GM19397 (cell line): ENCODE data around the gene ATRAID.

Source experiments
- ATAC-seq: cut with Tn5 transposase; IDR thresholded peaks from one replicate; pipeline ENCODE4 v1.9.1; 2021; ENCODE audit warnings: mild to moderate bottlenecking, moderate library complexity; ENCODE audit not compliant: unreplicated experiment

ATRAID gene

DNA sequence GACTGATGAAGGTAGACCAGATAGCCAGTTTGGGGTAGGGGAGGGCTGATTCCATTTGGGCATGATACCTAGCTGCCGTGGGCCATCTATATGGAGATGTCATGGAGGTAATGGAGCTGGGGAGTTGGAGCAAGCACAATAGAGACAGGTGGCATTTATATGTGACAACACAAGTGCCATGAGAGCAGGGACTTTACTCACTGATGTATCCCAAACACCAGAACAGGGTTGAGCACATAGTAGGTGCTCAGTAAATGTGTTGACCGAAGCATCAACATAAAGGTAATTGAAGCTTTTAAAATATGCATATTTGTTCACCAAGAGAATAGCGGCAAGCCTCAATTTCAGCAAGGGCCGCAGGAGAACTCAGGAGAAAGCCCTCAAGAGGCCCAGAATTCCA lies 36.1 kb downstream of the ATRAID start:
- ATAC-seq: no peak

DNA sequence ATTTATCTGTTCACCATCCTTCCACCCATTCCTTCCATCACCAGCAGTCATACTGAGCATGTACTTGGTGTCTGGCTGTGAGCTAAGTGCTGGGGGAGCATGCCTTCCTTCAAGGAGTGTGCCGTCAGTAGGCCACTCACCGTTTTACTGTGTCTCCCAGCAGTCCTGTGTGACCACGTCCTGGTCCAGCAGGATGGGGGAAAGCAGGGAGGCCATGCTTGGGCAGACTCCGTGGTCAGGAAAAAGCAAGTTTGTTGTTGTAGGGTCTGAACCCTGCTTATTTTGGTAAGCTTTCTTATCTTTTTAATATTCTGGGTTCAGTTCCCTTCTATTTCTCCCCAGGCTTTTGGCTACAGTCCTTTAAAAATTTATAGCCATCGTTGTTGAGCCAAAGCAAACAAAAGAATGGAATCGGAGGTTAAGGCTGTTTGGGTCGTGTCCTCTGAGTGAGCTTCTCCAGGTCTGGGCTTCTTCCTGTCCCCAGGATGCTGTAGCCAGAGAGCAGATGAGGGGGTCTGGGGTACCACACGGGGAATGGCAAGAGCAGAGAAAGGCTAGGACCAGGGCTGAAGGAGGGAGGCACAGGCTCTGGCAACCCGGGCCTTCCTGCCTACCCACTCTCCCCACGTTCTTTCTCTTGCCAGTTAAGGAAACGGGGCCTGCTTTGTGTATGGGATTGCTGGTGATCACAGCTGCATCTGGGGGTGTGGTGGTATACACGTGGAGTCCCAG lies 37.5 kb downstream of the ATRAID start:
- no peak for ATAC-seq

DNA sequence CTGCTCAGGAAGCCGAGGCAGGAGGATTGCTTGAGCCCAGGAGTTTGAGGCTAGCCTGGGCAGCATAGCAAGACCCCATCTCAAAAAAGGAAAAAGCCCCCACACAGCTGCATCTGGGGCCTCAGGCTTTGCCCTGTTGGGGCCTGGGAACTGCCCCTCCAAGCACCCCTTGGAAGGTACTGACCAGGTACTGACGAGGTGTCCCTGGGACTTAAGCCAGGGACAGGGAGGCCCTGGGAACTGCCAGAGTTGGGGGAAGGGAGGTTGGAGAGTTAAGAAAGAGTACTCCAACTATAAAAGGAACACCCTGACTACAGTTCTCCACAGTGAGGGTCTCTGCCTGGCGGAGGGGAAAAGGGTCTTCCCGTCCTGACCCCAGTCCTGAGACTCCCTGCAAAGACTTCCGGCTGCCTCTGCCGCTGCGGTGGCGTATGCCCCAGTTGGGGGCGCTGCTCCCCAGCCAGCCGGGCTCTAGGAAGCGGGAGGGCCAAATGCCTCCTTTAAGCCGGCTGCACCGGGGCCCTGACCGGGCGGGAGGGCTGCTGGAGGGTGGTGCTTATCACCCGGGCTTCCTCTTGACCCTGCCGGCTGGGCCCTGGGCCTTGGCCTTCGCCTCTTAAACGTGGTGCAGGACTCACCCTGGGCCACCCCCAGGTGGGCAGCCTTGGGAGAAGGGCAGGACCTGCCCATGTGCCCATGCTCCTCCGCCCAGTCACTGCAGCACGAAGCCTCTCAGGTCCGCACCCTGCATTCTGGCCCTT lies 38.2 kb downstream of the ATRAID start:
- ATAC-seq: no peak

DNA sequence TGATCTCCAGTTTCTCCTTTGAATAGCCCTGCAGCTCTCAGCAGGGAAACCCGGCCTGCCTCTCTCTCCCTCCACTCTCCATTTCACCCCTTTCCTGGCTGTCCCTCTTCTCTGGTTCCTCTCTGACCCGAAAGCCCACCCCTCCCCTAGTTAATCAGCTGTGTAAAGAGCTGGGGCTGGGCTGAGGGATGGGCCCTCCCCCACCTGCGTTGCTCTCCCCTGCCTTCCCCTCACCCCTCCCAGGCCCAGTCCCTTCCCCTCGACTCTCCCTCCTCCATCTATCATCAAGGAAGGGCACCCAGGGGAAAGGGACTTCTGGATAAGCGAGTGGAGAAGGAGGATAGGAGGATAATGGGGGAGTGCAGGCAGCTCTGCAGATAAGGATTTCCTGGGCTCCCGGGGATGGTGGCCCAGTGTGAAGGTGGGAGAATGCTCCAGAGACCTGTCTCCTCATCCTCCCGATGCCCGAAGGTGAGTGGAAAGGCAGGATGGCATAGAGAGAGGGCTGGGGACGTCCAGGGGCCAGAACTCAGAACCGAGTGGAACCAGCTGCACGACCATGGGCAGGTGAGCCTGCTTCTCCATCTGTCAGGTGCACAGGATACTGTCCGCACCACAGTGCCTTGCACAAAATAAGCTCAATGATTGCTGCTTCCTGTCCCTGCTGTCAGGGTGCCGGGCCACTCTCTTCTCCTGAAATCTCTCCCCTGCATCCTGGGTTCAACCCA lies 39.0 kb downstream of the ATRAID start:
- no peak for ATAC-seq

DNA sequence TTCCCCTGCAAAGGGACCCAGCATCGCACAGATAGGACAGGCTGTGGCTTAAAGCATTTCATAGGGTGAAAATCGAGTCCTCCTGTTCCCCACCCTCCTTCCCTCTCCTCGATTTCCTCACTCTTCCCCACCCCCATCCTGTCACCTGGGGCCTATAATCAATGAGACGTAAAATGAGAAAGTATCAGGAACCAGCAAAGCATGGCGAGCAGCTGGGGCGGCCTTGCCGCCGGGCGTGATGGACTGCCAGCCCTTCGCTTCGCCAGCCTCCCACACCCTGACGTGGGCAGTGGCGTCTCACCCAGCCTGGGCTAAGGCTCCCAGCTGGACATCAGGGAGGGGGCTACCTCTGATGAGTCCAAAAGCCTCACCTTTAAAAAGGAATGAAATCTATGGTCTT lies 39.9 kb downstream of the ATRAID start:
- no peak for ATAC-seq

DNA sequence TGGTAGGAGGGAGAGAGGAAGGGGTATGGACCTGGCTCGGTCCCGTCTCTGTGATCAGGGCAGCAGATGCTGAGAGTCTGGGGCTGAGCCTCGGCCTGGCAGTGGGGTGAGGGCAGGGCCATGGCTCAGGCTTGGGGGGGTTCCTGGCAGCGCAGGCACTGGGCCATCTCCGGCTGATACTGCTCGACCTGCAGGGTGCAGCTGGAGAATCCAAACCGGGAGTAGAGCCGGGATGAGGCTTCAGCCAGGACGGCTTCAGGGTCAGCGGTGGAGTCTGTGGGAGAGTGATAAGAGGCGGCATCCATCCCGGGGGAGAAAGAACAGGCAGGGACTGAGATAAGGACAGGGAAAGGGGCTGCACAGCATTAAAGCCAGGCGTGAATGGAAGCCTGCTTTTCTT lies 43.3 kb downstream of the ATRAID start:
- ATAC-seq: no peak

DNA sequence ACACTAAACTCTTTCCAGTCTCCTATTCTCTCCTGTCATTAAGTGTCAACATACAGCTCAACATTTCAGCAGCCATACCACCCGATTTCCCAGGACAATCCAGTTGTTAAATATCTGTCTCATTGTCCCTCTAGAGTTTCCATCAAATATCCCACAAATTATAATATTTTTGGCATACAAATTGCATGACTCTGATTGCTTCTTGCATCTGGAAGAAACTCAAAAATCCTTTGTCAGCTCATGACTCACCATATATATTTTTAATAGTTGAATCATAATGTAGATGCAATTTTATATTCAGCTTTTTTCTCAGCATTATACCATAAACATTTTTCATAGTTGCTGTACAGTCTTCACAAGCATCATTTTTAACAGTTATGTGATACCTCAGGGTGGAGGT lies 43.8 kb downstream of the ATRAID start:
- ATAC-seq: no peak

DNA sequence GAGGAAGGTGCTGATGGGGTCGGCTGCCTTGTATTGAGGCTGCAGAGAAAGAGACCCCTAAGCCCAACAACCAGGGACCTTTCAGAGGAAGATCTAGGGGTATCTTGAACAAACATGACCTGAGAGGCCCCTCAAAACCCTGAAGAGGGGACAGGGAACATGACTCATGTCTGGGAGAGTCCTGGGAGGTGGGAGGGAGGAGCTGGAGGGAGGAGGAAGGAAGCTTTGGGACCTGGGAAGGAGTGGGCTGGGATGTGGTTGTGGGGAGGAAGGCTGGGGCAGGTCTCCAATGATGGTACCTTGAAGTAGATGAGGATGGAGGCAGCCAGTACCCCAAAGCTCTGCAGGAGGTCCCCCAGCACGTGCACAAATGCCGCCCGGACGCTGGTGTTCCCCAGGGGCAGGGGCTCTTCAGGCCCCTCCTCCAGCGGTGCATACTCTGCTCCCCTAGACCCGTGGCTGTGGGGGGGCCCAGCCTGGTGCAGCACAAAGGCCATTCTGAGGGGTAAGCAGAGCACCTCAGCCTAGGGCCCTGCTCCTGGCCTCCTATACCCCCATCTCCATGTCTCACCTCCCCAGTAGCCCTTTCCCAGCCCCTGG lies 45.1 kb downstream of the ATRAID start:
- no peak for ATAC-seq

DNA sequence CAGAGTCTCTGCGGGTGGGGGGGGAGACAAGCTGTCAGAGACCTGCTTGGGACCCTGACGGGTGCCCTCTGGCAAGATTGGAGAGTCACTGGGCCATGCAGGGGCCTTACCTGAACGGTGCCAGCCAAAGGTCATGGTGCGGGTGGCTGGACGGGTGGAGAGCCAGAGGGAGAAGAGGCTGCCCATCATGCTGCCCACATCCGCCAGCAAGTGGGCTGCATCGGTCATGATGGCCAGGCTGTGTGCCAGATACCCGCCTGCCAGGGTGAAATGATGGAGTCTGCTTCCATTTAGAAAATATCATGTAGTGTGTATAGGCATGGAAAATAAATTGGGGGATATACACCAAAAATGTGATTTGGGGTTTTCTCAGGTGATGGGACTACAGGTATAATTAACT lies 46.2 kb downstream of the ATRAID start:
- ATAC-seq: no peak

DNA sequence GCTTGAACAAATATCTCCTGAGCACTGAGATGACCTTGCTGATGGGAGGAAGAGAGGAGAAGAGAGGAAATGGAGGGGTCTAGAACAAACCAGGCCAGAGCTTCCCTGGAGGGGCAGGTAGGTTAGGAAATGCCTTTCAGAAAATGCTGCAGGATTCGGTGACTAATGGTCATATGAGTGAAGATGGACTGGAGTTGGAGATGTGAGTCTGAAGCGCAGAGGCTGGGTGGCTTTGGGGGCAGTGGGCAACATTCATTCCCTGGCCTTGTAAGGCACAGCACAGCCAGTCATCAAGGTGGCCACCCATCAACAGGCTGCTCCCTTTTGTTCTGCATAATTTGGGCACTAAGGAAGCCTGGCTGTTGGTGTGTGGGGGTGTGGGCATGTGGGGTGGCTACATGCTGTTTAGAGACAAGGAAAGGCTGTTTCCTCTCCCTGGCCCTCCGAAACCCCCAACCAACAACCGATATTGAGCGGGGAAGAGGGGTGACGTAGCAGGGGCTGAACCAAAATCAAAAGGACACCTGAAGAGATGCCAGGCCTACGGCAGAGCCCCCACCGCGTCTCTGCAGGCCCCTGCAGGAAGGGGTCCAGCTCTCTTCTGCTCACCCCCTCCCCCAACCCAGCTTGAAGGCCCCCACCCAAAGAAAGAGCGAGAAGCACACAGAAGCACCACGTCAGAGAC lies 49.5 kb downstream of the ATRAID start:
- no peak for ATAC-seq

DNA sequence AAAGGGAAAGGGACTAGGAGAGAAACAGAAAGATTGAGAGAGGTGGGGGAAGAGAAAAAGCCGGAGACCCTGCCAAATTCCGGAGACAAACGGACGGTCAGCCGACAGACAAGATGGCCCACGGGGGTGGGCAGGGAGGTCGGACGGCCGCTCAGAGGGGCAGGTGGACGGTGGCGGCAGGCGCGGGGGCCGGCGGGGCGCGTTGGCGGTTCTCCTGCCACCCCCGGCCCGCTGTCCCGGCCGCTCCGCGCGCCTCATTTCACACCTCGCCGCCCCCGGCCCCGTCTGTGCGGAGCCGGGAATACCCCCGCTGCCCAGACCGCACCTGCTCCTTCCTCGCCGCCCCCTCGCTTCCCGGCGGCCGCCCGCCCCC lies 50.1 kb downstream of the ATRAID start:
- no peak for ATAC-seq

DNA sequence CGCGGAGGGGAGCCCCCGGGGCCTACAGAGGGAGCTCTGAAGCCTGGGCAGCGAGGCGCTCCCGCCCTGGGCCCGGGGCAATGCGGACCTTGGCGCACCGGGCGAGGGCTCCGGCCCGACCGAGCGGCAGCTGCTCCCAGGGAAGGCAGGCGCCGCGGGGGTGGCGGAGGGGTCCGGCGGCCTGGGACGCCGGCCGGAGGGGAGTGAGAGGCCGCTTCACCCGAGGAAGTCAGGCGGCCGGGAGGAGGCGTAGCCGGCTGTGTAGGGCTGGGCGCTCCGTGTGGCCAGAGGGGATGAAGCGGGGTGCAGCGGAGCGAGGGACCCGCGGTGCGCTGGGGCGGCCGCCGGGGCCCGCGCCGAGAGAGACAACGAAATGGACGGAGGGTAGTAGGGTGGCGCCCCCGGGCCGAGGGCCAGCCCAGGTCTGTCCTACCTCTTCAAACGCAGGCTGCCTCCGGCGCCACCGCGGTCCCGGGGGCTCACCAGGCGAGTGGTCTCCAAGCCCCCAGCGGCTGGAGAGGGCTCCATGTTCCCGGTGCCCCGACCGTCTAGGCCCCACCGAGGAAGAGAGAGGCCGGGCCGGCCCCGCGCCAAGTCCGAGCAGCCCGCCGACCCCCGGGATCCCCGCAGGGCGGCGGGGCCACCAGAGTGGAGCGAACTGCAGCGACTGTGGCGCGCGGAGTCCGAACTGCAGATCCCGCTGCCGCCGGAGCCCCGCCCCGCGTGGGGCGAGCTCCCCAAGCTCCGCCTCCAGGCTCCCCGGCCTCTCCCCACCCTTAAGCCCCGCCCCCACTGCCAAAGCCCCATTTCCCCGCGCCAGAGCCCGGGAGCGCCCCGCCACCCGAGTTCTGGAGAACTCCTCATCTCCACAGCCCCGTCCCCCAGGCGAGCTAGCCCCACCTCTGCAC lies 50.8 kb downstream of the ATRAID start, which contains the start of gene SLC30A3:
Gene SLC30A3, minus strand, starts transcription at position 669 of the 908 bp plus-strand sequence. Its CDS starts 141 bp downstream, at position 528.
- ATAC-seq: no peak

DNA sequence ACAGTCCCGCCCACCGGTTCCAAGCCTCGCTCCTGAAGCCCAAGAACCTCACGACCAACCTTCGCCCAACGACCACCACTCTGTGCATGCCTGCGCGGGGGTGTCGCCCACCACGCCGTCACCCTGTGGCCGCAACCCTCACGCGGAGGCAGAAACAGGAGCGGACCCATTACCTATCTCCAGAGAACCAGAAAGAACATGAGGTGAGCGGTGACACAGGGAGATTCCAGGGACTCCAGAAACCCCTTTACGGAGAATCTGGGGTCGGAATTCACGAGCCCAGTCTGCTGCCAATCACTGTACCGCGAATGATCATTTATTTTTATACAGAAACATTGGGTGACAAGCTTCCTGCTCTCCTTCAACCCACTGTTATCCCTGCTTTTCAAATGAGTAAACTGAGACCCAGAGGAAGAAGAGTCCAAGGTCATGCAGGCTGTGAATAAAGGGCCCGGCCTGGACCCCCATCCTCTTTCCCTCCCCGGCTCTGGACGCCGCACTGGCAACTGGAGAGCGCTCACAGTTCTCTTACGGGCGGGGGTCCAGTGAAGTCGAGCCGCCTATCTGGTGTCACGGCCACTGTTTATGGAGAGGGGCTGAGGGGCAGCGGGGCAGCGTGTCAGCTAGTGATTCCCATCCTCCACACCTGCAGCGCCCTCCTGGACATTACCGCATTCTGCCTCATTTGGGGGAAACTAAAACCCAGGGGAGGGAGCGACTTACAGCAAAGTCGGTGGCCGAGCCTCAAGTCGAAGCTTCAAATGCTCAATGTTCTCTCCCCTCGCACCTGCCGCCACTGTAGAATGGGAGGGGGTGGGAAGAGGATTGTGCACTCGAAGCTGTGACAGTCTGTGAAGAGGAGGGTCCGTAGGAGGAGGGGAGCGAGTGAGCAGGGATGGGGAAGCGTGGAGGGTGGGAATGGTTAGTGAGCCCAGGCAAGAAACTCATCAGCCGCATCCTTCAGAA lies 51.7 kb downstream of the ATRAID start:
- ATAC-seq: no peak

DNA sequence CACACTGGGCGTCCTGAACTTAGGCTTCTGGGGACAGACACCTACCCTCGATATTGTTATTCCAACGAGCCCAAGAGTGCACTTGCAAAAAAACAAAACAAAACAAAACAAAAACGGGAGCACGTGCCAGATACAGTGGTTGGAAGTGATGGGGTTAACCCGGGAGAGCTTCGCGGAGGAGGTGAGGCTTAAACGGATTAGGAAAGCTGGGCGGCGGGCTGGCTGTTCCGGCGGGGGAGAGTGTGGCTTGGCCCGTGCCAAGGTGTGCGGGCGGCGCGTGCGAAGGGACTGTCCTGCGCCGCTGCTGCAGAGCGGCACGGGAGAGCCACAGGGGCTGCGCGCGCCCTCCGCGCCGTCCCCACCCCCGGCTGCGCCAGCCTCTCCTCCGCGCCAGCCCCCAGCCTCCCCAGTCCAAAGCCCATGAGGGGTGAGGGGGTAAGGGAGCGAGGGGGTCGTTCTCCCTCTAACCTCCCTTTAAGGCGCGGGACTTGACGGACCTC lies 52.5 kb downstream of the ATRAID start:
- ATAC-seq: no peak

DNA sequence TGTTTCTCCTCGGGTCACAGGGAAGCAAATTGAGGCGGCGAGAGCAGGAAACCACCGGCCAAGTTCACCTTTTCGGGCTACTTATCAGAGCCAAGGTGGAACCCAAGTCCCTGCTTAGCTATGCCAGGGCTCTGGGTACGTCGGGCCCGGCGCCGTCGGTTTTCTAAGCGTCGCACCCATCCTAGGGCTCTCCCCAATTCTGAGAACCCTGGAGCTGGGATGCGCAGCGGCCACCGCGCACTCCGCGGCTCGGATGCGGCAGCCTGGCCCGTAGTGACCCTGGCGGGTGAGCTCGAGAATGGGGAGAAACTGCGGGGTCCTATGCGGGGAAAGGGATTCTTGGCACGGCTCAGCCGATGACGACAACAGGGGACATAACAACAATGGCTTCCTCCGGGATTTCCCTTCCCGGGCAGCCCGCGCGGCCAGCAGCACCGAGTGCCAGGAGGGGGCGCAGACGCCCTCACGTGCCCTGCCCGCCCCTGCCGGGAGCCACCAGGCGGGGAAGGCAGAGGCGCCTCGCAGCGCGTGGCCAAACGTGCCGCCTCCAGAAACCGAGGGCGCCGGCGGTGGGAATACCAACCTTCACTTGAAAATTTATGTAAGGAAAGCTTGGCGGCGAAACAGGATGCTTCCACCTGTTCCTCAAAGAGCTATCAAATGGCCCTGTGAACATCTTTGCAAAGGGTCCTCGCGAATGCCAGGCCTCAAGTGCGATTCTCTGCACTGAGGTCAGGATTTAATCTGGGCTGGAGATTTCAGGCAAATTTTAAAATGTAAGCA lies 53.1 kb downstream of the ATRAID start:
- no peak for ATAC-seq

DNA sequence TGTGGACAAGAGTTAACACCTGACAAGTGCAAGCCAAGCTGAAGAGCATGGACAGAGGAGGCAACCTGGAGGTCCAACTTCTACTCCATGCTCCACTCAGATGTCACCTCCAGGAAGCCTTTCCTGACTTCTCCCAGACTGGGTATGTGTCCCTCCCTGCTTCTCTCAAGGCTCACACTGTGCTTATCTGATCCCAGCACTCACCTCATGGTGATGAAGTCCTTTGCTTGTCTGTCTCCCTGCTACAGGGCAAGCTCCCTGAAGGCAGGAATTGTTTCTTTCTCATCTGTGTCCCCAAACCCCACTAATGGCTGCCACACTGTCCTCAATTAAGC lies 53.7 kb downstream of the ATRAID start:
- ATAC-seq: no peak
